WTC11 (cell line): Measurements from ENCODE around the gene USP7. TPM values are rescaled to one million over a fixed set of nuclear protein-coding genes. Genes with fewer than 3 reads are reported as not detected.

Source experiments
- ATAC-seq: fragments of 200-7000 bp; cut with Tn5 transposase; 2 replicates; pipeline ENCODE4 v1.10.0; 2021; ENCODE audit warnings: mild to moderate bottlenecking, moderate library complexity
- CTCF ChIA-PET: fragments of 300-600 bp; sonication (Branson Sonifier 250); formaldehyde crosslinking; loops from one replicate; lab custom pipeline; 2021; ENCODE audit warnings: antibody characterized with exemption; lab: Charles Lee
- POLR2A ChIA-PET: fragments of 350-600 bp; sonication (Branson Sonifier 250); formaldehyde crosslinking; loops from one replicate; lab custom pipeline; 2021; ENCODE audit warnings: antibody characterized with exemption; lab: Charles Lee
- DNase-seq: peaks from one replicate; pipeline ENCODE4 v3.0.0; 2021; ENCODE audit warnings: low spot score
- H3K27ac Mint-ChIP-seq: 2 replicates; pipeline ENCODE4 v1.8.0; 2021; ENCODE audit warnings: mixed read lengths
- H3K27me3 Mint-ChIP-seq: 2 replicates; pipeline ENCODE4 v1.8.0; 2021; ENCODE audit warnings: low read depth, mild to moderate bottlenecking, moderate library complexity, mixed read lengths
- H3K36me3 Mint-ChIP-seq: 2 replicates; pipeline ENCODE4 v1.8.0; 2021; ENCODE audit warnings: mixed read lengths
- H3K4me1 Mint-ChIP-seq: 2 replicates; pipeline ENCODE4 v1.8.0; 2022; ENCODE audit warnings: mixed read lengths
- H3K4me3 Mint-ChIP-seq: 2 replicates; pipeline ENCODE4 v1.8.0; 2021; ENCODE audit warnings: mild to moderate bottlenecking, moderate library complexity, mixed read lengths
- H3K9me3 Mint-ChIP-seq: 2 replicates; pipeline ENCODE4 v1.8.0; 2021; ENCODE audit warnings: mixed read lengths
- ETV6 ChIP-seq: sonication (generic); formaldehyde crosslinking; IDR thresholded peaks from 2 replicates; pipeline ENCODE4 v1.8.1; 2022; ENCODE audit warnings: mild to moderate bottlenecking, missing genetic modification reagents
- FOXP1 ChIP-seq: sonication (generic); formaldehyde crosslinking; IDR thresholded peaks from 2 replicates; pipeline ENCODE4 v1.8.0; 2022; ENCODE audit warnings: missing genetic modification reagents, mild to moderate bottlenecking, moderate library complexity, borderline replicate concordance
- GABPB1 ChIP-seq: sonication (generic); formaldehyde crosslinking; IDR thresholded peaks from 2 replicates; pipeline ENCODE4 v1.8.1; 2023; ENCODE audit warnings: mild to moderate bottlenecking, missing genetic modification reagents
- RORB ChIP-seq: fragments of 250-450 bp; sonication (Bioruptor Pico); IDR thresholded peaks from 2 replicates; pipeline ENCODE4 v1.9.0; 2021; ENCODE audit warnings: mild to moderate bottlenecking
- SMAD4 ChIP-seq: sonication (generic); formaldehyde crosslinking; IDR thresholded peaks from 2 replicates; pipeline ENCODE4 v1.8.0; 2022; ENCODE audit warnings: mild to moderate bottlenecking, missing genetic modification reagents
- ZBTB21 ChIP-seq: sonication (generic); formaldehyde crosslinking; IDR thresholded peaks from 2 replicates; pipeline ENCODE4 v1.8.1; 2023; ENCODE audit warnings: mild to moderate bottlenecking, missing genetic modification reagents, borderline replicate concordance
- ZNF121 ChIP-seq: sonication (generic); formaldehyde crosslinking; IDR thresholded peaks from 2 replicates; pipeline ENCODE4 v1.8.0; 2023; ENCODE audit warnings: missing genetic modification reagents
- total RNA-seq: library from RNA; stranded (reverse); gene quantifications from 3 replicates; pipeline ENCODE4 v1.2.3, GENCODE V29; 2021
- TF ChIP-seq, protein P1 (sequence below): sonication (generic); formaldehyde crosslinking; IDR thresholded peaks from 2 replicates; pipeline ENCODE4 v1.8.0; 2022; ENCODE audit warnings: mild to moderate bottlenecking, missing genetic modification reagents
- TF ChIP-seq, protein P2 (sequence below): sonication (generic); formaldehyde crosslinking; IDR thresholded peaks from 2 replicates; pipeline ENCODE4 v1.8.0; 2023; ENCODE audit warnings: mild to moderate bottlenecking, missing genetic modification reagents
- TF ChIP-seq, protein P3 (sequence below): fragments of 250-450 bp; sonication (Bioruptor Pico); IDR thresholded peaks from 2 replicates; pipeline ENCODE4 v1.9.0; 2021; ENCODE audit warnings: mild to moderate bottlenecking
- TF ChIP-seq, protein P4 (sequence below): fragments of 250-450 bp; sonication (Bioruptor Pico); IDR thresholded peaks from 2 replicates; pipeline ENCODE4 v1.9.0; 2021; ENCODE audit warnings: mild to moderate bottlenecking, borderline replicate concordance

USP7 gene
- total RNA-seq, 1 experiment from 2014 or later = 211 TPM

DNA sequence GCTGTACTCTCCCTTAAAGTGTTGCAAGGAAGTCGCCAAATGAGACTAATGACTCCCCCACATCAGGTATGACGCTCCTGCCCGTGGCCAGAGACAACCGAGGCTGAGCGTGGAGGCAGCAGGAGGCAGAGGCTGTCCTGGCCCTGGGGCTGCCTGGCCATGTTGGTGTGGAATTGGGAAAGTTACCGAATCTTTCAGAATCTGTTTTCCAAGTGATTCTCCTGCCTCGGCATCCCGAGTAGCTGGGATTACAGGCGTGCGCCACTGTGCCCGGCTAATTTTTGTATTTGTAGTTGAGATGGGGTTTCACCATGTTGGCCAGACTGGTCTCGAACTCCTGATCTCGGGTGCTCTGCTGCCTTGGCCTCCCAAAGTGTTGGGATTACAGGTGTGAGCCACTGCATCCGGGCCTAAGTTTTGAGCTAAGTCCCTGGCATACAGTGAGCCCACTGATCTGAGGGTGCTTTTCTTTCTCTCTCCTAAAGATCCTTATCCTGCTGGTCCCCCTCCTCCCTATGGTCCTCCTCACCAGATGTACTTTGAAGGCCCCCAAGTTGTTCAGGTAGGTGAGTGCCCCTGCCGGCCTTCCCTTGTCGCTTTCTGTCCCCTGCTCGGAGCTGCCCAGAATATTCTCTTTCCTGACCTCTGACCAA, 80.9 kb downstream of the USP7 start (continued):
- no peak for TF ChIP-seq ETV6

DNA sequence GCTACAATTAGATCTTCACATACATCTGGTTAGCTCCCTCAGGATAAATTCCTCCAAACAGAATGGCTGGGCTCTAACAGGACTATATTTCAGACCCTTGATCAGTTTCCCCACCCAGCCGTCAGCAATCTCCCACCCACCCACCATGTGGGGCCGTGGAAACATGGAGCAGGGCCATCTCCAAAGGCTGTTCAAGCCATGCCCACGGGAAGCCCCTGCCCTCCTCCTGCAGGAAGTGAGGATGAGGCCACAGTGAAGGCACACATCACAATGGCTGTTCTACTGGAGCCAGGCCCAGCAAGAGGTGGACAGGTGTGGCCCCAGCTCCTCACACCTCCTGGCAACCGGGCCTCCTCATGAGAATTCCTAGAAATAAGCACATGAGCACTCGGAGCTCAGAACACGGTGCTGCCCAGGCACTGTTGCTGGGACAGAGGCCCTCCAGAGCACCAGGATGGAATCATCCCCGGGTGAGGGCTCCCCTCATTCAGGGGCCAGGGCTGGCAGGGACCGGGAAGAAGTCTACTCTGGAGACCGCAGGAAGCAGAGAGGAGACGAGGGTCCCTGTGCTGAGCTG, 81.6 kb downstream of the USP7 start, which contains the start of gene LITAFD:
LITAFD (plus strand) TSS at position 311 of the 577 bp plus-strand sequence. CDS start 2,005 bp downstream, outside the sequence.
- Mint-ChIP-seq H3K27ac (no peak within 1 kb of the TSS), H3K9me3 (no peaks in the 10 kb centered on the region)
- ATAC-seq (no peak), DNase-seq (no peak)
- CTCF ChIA-PET = interaction anchor here (0.6 to 3.3 kb wide), 5 partner anchors 9 to 151 kb away, joined by 3 to 15 read pairs (median 4); no protein-coding TSS in a partner anchor
- TF ChIP-seq RORB (CRISPR knock-in tag) = no peak
- TF ChIP-seq ZBTB21 (CRISPR knock-in tag) = no peak
- TF ChIP-seq, protein P1, sequence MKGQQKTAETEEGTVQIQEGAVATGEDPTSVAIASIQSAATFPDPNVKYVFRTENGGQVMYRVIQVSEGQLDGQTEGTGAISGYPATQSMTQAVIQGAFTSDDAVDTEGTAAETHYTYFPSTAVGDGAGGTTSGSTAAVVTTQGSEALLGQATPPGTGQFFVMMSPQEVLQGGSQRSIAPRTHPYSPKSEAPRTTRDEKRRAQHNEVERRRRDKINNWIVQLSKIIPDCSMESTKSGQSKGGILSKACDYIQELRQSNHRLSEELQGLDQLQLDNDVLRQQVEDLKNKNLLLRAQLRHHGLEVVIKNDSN = no peak
- TF ChIP-seq, protein P2, sequence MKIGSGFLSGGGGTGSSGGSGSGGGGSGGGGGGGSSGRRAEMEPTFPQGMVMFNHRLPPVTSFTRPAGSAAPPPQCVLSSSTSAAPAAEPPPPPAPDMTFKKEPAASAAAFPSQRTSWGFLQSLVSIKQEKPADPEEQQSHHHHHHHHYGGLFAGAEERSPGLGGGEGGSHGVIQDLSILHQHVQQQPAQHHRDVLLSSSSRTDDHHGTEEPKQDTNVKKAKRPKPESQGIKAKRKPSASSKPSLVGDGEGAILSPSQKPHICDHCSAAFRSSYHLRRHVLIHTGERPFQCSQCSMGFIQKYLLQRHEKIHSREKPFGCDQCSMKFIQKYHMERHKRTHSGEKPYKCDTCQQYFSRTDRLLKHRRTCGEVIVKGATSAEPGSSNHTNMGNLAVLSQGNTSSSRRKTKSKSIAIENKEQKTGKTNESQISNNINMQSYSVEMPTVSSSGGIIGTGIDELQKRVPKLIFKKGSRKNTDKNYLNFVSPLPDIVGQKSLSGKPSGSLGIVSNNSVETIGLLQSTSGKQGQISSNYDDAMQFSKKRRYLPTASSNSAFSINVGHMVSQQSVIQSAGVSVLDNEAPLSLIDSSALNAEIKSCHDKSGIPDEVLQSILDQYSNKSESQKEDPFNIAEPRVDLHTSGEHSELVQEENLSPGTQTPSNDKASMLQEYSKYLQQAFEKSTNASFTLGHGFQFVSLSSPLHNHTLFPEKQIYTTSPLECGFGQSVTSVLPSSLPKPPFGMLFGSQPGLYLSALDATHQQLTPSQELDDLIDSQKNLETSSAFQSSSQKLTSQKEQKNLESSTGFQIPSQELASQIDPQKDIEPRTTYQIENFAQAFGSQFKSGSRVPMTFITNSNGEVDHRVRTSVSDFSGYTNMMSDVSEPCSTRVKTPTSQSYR (CRISPR knock-in tag) = no peak
- peak; percentile 18; the same call in 1 of the 2 replicates for TF ChIP-seq GABPB1 (CRISPR knock-in tag)
- TF ChIP-seq, protein P3, sequence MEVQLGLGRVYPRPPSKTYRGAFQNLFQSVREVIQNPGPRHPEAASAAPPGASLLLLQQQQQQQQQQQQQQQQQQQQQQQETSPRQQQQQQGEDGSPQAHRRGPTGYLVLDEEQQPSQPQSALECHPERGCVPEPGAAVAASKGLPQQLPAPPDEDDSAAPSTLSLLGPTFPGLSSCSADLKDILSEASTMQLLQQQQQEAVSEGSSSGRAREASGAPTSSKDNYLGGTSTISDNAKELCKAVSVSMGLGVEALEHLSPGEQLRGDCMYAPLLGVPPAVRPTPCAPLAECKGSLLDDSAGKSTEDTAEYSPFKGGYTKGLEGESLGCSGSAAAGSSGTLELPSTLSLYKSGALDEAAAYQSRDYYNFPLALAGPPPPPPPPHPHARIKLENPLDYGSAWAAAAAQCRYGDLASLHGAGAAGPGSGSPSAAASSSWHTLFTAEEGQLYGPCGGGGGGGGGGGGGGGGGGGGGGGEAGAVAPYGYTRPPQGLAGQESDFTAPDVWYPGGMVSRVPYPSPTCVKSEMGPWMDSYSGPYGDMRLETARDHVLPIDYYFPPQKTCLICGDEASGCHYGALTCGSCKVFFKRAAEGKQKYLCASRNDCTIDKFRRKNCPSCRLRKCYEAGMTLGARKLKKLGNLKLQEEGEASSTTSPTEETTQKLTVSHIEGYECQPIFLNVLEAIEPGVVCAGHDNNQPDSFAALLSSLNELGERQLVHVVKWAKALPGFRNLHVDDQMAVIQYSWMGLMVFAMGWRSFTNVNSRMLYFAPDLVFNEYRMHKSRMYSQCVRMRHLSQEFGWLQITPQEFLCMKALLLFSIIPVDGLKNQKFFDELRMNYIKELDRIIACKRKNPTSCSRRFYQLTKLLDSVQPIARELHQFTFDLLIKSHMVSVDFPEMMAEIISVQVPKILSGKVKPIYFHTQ (CRISPR knock-in tag) = no peak
- TF ChIP-seq, all 79 proteins: peak for 1
- Mint-ChIP-seq H3K36me3 (peaks cover under 1% of the 10 kb centered on the region; the same call in 1 of the 2 replicates), H3K4me3 (no peak within 1 kb of the TSS), H3K27me3 (no peaks in the 10 kb centered on the region; the same call in 1 of the 2 replicates), H3K4me1 (peaks cover 28% of the 10 kb centered on the region)
- POLR2A ChIA-PET = no interaction called here

DNA sequence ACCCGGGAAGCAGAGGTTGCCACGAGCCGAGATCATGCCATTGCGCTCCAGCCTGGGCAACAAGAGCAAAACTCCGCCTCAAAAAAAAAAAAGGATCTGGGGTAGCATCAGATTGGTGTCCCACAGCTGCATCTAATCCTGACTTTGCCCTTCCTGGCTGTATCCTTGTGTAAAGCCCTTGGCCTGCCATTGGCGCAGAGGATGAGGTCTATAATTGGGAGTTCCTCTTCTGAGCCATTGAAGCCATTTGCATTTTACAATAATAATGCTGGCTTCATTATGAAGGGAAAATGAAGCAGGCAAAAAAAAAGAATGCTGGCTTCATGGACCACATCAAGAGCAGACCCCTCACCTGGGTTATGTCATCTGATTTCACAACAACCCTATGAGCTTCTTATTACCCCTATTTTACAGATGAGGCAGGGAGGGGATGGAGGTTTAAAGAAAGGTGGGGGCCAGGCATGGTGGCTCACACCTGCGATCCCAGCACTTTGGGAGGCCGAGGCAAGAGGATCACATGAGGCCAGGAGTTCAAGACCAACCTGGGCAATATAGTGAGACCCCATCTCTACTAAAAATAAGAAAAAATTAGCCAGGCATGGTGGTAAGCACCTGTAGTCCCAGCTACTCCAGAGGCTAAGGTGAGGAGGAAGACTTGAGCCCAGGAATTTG, 82.7 kb downstream of the USP7 start:
- POLR2A ChIA-PET = no interaction called here
- no peaks in the 10 kb centered on the region for H3K9me3 Mint-ChIP-seq
- no peaks in the 10 kb centered on the region for H3K27me3 Mint-ChIP-seq
- no peak for ATAC-seq
- peaks cover 22% of the 10 kb centered on the region for H3K4me1 Mint-ChIP-seq
- no peak overlapping the region for H3K27ac Mint-ChIP-seq
- TF ChIP-seq, protein P4, sequence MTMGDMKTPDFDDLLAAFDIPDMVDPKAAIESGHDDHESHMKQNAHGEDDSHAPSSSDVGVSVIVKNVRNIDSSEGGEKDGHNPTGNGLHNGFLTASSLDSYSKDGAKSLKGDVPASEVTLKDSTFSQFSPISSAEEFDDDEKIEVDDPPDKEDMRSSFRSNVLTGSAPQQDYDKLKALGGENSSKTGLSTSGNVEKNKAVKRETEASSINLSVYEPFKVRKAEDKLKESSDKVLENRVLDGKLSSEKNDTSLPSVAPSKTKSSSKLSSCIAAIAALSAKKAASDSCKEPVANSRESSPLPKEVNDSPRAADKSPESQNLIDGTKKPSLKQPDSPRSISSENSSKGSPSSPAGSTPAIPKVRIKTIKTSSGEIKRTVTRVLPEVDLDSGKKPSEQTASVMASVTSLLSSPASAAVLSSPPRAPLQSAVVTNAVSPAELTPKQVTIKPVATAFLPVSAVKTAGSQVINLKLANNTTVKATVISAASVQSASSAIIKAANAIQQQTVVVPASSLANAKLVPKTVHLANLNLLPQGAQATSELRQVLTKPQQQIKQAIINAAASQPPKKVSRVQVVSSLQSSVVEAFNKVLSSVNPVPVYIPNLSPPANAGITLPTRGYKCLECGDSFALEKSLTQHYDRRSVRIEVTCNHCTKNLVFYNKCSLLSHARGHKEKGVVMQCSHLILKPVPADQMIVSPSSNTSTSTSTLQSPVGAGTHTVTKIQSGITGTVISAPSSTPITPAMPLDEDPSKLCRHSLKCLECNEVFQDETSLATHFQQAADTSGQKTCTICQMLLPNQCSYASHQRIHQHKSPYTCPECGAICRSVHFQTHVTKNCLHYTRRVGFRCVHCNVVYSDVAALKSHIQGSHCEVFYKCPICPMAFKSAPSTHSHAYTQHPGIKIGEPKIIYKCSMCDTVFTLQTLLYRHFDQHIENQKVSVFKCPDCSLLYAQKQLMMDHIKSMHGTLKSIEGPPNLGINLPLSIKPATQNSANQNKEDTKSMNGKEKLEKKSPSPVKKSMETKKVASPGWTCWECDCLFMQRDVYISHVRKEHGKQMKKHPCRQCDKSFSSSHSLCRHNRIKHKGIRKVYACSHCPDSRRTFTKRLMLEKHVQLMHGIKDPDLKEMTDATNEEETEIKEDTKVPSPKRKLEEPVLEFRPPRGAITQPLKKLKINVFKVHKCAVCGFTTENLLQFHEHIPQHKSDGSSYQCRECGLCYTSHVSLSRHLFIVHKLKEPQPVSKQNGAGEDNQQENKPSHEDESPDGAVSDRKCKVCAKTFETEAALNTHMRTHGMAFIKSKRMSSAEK = no peak
- no peak for TF ChIP-seq FOXP1
- TF ChIP-seq ZNF121 (CRISPR knock-in tag) = no peak
- no peak for TF ChIP-seq SMAD4 (CRISPR knock-in tag)
- TF ChIP-seq, all 79 proteins: peak for 0
- no peaks in the 10 kb centered on the region for H3K36me3 Mint-ChIP-seq
- CTCF ChIA-PET = interaction anchor here (0.6 to 4.1 kb wide), 40 partner anchors 8 to 297 kb away, joined by 3 to 58 read pairs (median 5); partner anchors contain the start of genes ABAT, CARHSP1 and TMEM186
- no peak for DNase-seq
- no peak overlapping the region for H3K4me3 Mint-ChIP-seq
